Osteoblast (primary cell): Measurements from ENCODE around the gene MCL1. TPM values are rescaled to one million over a fixed set of nuclear protein-coding genes. Genes with fewer than 3 reads are reported as not detected.

Experiments
- DNase-seq: peaks from one replicate; pipeline ENCODE4 v3.0.0; 2011; ENCODE audit warnings: low spot score, mixed read lengths; ENCODE audit not compliant: insufficient read length; ENCODE audit errors: missing footprints
- H2AFZ ChIP-seq: 2 replicates; pipeline ENCODE4 v1.6.0; 2011; ENCODE audit warnings: mild to moderate bottlenecking, low read length
- H3K27ac ChIP-seq: 2 replicates; pipeline ENCODE4 v1.5.1; 2011; ENCODE audit warnings: mild to moderate bottlenecking, low read depth, low read length, moderate library complexity
- H3K27me3 ChIP-seq: 2 replicates; pipeline ENCODE4 v1.6.0; 2012; ENCODE audit warnings: mild to moderate bottlenecking, control low read depth, inconsistent platforms, low read length, moderate library complexity; ENCODE audit not compliant: insufficient read depth
- H3K36me3 ChIP-seq: 2 replicates; pipeline ENCODE4 v1.5.1; 2011; ENCODE audit warnings: mild to moderate bottlenecking, low read length, control low read depth, moderate library complexity; ENCODE audit not compliant: insufficient read depth
- H3K4me1 ChIP-seq: 2 replicates; pipeline ENCODE4 v1.5.1; 2011; ENCODE audit warnings: mild to moderate bottlenecking, low read length, control low read depth, moderate library complexity; ENCODE audit not compliant: insufficient read depth
- H3K4me2 ChIP-seq: 2 replicates; pipeline ENCODE4 v1.6.0; 2011; ENCODE audit warnings: mild to moderate bottlenecking, low read length; ENCODE audit not compliant: insufficient read depth
- H3K4me3 ChIP-seq: fragments of 200-600 bp; sonication (generic); 3 replicates; pipeline ENCODE4 v1.5.1; 2012; ENCODE audit warnings: mild to moderate bottlenecking, low read length, inconsistent platforms; ENCODE audit not compliant: insufficient read depth
- H3K79me2 ChIP-seq: 2 replicates; pipeline ENCODE4 v1.6.0; 2012; ENCODE audit warnings: mild to moderate bottlenecking, low read length, control low read depth, inconsistent platforms; ENCODE audit not compliant: insufficient read depth
- H3K9me3 ChIP-seq: 2 replicates; pipeline ENCODE4 v1.5.1; 2011; ENCODE audit warnings: low read depth, low read length, control low read depth
- H4K20me1 ChIP-seq: 2 replicates; pipeline ENCODE4 v1.6.0; 2012; ENCODE audit warnings: mild to moderate bottlenecking, low read length, control low read depth; ENCODE audit not compliant: insufficient read depth
- total RNA-seq: library from RNA; depleted of rRNA; stranded (reverse); fragments of >200 nt; gene quantifications from 2 replicates; pipeline ENCODE4 v1.2.3, GENCODE V29; 2012
- TF ChIP-seq, protein P1 (sequence below): IDR thresholded peaks from 2 replicates; pipeline ENCODE4 v1.5.1; 2011; ENCODE audit warnings: mild to moderate bottlenecking, low read depth, low read length, moderate library complexity; ENCODE audit errors: extremely low read depth

Gene MCL1
- total RNA-seq, 1 donor: 176 TPM

DNA sequence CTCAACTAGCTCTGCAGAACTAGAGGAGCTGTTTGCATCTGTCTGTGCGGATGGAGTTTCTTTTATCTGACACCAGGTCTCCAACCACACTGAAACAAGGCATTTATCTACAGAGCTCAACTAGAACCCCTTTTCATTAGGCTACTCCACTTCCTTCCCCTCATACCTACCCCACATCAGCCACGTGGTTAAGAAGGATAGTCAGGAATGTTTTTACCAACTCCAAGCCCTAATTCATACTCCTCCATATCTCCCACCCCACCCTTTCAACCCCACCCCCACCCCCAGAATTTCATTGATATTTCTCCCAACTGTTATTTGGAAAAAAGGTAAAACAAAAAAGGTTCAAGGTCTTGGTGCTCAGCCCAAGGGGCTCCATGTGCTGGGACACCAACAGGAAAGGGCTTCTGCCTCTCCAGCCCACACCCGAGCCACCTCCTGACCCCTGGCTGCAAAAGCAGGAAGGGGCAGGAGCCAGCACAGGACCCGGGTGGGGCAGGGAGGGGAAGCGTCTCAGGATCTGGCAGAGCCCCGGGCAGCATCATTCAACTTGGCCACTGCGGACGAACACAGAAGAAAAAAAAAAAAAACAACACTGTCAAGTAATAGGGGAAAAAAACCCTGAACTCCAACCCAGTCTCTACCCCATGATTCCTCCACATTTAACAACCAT, 43.0 kb upstream of the MCL1 start:
- Histone ChIP-seq H4K20me1 (no peaks in the 10 kb centered on the region), H3K4me3 (no peak overlapping the region), H3K36me3 (peaks cover 61% of the 10 kb centered on the region), H3K27ac (peak overlapping the region; percentile 16), H2AFZ (no peak overlapping the region), H3K4me1 (peaks cover 18% of the 10 kb centered on the region), H3K27me3 (no peaks in the 10 kb centered on the region), H3K4me2 (no peak overlapping the region), H3K9me3 (no peaks in the 10 kb centered on the region), H3K79me2 (peaks cover 32% of the 10 kb centered on the region)
- DNase-seq: no peak
- TF ChIP-seq, protein P1, sequence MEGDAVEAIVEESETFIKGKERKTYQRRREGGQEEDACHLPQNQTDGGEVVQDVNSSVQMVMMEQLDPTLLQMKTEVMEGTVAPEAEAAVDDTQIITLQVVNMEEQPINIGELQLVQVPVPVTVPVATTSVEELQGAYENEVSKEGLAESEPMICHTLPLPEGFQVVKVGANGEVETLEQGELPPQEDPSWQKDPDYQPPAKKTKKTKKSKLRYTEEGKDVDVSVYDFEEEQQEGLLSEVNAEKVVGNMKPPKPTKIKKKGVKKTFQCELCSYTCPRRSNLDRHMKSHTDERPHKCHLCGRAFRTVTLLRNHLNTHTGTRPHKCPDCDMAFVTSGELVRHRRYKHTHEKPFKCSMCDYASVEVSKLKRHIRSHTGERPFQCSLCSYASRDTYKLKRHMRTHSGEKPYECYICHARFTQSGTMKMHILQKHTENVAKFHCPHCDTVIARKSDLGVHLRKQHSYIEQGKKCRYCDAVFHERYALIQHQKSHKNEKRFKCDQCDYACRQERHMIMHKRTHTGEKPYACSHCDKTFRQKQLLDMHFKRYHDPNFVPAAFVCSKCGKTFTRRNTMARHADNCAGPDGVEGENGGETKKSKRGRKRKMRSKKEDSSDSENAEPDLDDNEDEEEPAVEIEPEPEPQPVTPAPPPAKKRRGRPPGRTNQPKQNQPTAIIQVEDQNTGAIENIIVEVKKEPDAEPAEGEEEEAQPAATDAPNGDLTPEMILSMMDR: no peak

DNA sequence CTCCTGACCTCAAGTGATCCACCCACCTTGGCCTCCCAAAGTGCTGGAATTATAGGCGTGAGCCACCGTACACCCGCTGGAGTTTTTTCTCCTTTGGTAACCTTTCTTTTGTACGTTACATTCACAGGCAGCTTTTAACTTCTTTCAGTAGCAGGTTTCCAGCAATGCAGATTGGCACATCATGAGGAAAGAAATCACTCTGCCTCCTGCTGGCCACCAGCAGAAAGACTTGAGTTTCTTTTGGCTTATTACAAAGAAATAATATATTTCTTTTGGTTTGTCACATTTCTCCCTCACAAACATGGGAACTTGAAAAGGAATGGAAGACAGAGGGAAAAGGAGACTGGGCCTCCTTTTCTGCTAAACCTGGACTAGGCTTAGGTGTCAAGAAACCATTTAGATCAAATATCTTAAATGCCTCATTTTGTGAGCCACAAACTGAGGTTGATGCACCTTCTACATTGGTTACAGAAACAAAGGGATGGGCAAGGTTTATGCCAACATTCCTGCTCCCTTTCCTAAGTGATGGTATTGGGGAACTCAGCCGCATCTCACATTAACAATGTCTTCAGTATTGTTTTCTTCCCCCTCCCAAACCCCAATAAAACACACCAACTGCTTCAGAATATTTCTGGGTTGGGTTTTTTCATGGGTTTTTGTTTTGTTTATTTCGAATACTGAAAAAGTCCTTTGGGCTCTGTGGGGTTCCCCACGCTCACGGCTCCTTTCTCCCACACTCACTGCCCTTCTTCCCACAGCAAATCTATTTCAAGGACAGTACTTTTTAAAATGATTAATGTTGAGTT, 42.3 kb upstream of the MCL1 start:
- H3K27me3 ChIP-seq: no peaks in the 10 kb centered on the region
- H2AFZ ChIP-seq: no peak overlapping the region
- peaks cover 25% of the 10 kb centered on the region for H3K79me2 ChIP-seq
- H3K9me3 ChIP-seq: no peaks in the 10 kb centered on the region
- no peak overlapping the region for H3K4me3 ChIP-seq
- peak overlapping the region; percentile 16 for H3K27ac ChIP-seq
- H3K36me3 ChIP-seq: peaks cover 61% of the 10 kb centered on the region
- H3K4me1 ChIP-seq: peaks cover 18% of the 10 kb centered on the region
- DNase-seq: peak; percentile 79
- no peak overlapping the region for H3K4me2 ChIP-seq
- no peaks in the 10 kb centered on the region for H4K20me1 ChIP-seq
- TF ChIP-seq, protein P1: peak; percentile 74

DNA sequence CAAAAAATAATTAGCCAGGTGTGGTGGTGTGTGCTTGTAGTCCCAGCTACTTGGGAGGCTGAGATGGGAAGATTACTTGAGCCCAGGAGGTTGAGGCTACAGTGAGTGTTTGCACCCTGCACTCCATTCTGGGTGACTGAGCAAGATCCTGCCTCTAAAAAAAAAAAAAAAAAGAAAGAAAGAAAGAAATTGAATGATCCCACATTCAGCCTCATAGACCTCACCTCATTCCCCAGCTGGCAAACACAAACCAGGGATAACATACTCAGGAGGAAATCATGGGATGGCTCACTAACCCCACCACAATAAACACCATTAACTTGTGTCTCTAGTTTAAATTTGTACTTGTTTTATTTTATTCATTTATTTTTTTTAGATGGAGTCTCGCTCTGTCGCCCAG, 41.5 kb upstream of the MCL1 start:
- H3K36me3 ChIP-seq: peaks cover 58% of the 10 kb centered on the region
- H3K4me2 ChIP-seq: no peak overlapping the region
- no peak for DNase-seq
- peaks cover 21% of the 10 kb centered on the region for H3K79me2 ChIP-seq
- H4K20me1 ChIP-seq: no peaks in the 10 kb centered on the region
- H3K27me3 ChIP-seq: no peaks in the 10 kb centered on the region
- H3K9me3 ChIP-seq: no peaks in the 10 kb centered on the region
- no peak overlapping the region for H3K4me3 ChIP-seq
- no peak overlapping the region for H2AFZ ChIP-seq
- H3K27ac ChIP-seq: peak overlapping the region; percentile 59
- TF ChIP-seq, protein P1: no peak
- peaks cover 18% of the 10 kb centered on the region for H3K4me1 ChIP-seq
